Measurements from ENCODE around the gene ZNF175.

Gene ZNF175

DNA sequence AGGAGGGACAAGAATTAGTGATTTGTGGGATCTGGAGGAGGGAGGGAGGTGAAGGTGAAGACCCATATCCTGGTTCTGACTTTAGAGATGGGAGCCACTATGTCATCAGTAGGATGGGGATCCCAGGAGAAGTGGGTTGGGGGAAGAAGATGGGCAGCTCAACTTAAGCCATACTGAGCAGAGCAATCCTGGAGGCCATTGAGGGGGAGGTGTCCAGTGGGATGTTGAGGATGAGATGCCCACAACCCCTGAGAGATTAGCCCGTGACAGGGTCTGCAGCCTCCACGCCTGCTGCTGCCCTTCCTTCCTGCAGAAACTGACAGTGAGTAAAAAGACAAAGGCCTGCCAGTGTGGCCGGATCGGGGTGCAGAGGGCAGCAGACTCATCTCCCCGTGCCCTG, 28.4 kb upstream of the ZNF175 start:
- H3K36me3 ChIP-seq (ENCODE audit: control insufficient read depth, insufficient read depth, low read length): no peaks in the 10 kb centered on the region

DNA sequence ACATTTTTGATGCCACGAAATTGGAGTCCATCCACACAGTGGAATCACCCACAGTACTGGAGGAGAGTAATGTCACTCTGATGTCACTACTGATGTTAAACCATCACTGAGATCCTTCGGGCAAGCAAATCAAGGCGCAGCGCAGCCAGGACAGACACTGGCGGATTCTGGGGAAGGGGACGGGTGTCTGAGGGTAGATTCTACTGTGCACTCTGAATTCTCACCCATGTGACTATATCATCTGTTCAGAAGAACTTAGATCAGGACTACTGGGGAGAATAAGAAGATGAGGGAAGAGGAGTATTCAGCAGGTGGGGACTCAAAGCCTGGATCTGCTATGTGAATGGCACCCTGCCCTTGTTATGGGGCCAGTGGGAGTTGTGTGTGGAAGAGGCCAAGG, 27.0 kb upstream of the ZNF175 start:
- Histone ChIP-seq H3K9ac (ENCODE audit: low read depth, low read length) (no peak overlapping the region), H3K4me3 (ENCODE audit: low read depth, low read length) (no peak overlapping the region), H3K27me3 (ENCODE audit: control insufficient read depth, insufficient read depth, low read length) (peaks cover 10% of the 10 kb centered on the region), H3K36me3 (ENCODE audit: control insufficient read depth, insufficient read depth, low read length) (no peaks in the 10 kb centered on the region), H3K9me3 (ENCODE audit: control insufficient read depth, insufficient read depth, low read length) (no peaks in the 10 kb centered on the region), H3K4me1 (ENCODE audit: control insufficient read depth, insufficient read depth, low read length) (no peaks in the 10 kb centered on the region)

More for the DNA sequence above, 28.4 kb upstream of the ZNF175 start:
- peaks cover 10% of the 10 kb centered on the region for H3K27me3 ChIP-seq (ENCODE audit: control insufficient read depth, insufficient read depth, low read length)
- no peak overlapping the region for H3K9ac ChIP-seq (ENCODE audit: low read depth, low read length)
- no peaks in the 10 kb centered on the region for H3K4me1 ChIP-seq (ENCODE audit: control insufficient read depth, insufficient read depth, low read length)
- H3K9me3 ChIP-seq (ENCODE audit: control insufficient read depth, insufficient read depth, low read length): no peaks in the 10 kb centered on the region
- no peak overlapping the region for H3K4me3 ChIP-seq (ENCODE audit: low read depth, low read length)

DNA sequence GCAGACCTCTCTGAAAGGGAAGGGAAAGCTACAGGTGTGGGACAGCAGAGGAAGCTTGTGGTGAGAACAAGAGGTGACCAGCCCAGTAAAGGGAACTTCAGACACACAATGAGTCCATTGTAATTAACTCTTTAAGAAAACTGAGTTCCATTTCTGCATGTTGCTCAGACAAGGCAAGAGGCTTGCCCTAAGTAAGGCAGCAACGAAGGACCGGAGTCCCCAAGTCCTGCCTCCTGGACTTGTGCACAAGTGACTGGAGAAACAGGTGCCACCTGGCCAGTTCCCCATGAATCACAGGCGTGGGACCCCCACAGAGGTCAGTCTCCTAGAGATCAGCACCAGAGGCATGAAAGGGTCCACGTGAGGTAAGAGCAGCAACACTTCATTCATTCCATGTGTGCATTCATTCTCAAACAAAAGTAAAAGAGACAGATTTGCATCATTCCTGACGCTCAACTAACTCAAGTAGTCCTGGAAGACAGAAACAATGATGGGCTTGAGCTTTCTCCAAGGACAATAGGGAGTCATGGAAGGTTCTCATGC, 24.9 kb upstream of the ZNF175 start:
- no peak overlapping the region for H3K9ac ChIP-seq (ENCODE audit: low read depth, low read length)
- no peaks in the 10 kb centered on the region for H3K9me3 ChIP-seq (ENCODE audit: control insufficient read depth, insufficient read depth, low read length)
- H3K4me1 ChIP-seq (ENCODE audit: control insufficient read depth, insufficient read depth, low read length): no peaks in the 10 kb centered on the region
- H3K4me3 ChIP-seq (ENCODE audit: low read depth, low read length): no peak overlapping the region
- H3K36me3 ChIP-seq (ENCODE audit: control insufficient read depth, insufficient read depth, low read length): no peaks in the 10 kb centered on the region
- H3K27me3 ChIP-seq (ENCODE audit: control insufficient read depth, insufficient read depth, low read length): peaks cover 9% of the 10 kb centered on the region

DNA sequence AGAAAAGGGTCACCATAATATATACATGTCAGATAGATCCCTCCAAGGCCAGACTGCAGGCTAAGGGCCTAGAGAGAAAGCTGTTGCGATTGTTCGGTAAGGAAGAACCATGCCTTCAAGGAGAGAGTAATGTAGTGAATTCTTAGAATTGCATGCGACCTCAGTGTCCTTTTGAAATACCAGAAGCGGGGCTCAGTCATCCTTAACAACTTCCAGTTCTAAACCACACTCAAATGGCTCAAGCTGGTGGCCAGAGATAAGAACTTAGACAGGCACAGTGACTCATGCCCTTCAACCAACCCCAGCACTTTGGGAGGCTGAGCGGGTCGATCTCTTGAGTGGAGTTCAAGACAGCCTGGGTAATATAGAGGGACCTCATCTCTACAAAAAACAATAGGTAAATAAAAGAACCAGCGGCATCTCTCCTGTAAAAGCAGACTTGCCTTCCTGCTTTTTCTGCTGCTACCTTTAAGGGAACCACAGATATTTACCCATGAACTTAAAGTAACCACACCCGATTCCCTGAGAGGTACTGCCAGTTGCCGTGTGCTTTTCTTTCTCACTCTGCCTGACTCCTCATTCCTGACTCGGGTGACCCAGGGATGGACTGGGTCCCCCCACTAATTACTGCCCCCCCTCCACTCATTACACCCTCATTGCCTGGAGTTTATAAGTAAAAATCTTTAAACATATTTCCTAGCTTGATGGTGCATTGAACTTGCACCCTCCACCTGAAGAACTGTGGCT, 24.3 kb upstream of the ZNF175 start:
- Histone ChIP-seq H3K36me3 (ENCODE audit: control insufficient read depth, insufficient read depth, low read length) (no peaks in the 10 kb centered on the region), H3K27me3 (ENCODE audit: control insufficient read depth, insufficient read depth, low read length) (peaks cover 8% of the 10 kb centered on the region), H3K9ac (ENCODE audit: low read depth, low read length) (no peak overlapping the region), H3K9me3 (ENCODE audit: control insufficient read depth, insufficient read depth, low read length) (no peaks in the 10 kb centered on the region), H3K4me3 (ENCODE audit: low read depth, low read length) (no peak overlapping the region), H3K4me1 (ENCODE audit: control insufficient read depth, insufficient read depth, low read length) (no peaks in the 10 kb centered on the region)

DNA sequence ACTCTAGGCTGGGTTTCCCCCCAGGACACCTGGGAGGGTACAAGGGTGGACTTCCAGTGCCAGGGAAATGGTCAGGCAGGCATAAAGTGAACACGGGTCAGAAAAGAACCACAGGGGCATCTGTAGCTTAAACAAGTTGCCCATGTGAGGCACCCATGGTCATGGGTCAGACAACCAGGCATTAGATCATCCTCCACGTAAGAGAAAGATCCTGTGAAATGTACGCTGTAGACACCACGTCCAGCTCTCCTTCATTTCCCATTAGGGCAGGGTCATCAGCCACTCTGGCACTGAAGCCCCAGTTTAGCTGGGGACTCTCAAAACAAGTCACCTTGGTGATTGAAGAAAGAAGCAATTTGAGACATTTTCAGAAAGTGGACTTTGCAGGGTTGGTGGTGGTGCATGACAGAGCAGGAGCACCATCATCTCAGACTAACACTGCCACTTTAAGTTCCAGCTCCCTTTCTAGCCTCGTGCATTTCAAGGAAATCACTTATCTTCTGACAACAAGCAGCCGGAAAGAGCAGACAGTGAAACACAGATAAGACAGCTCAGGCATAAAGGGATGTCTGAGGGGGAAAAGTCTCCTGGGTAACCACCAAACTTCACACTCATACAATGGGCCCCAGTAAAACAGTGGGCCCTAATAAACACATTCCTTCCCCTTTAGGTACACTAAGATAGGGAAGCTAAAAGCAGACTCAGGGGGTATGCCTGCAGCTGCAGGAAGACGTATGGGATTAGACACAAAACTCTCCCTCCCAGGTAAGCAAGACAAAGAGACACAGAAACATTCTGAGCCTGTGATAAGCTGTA, 23.5 kb upstream of the ZNF175 start:
- no peaks in the 10 kb centered on the region for H3K36me3 ChIP-seq (ENCODE audit: control insufficient read depth, insufficient read depth, low read length)
- no peaks in the 10 kb centered on the region for H3K9me3 ChIP-seq (ENCODE audit: control insufficient read depth, insufficient read depth, low read length)
- no peak overlapping the region for H3K4me3 ChIP-seq (ENCODE audit: low read depth, low read length)
- no peak overlapping the region for H3K9ac ChIP-seq (ENCODE audit: low read depth, low read length)
- H3K27me3 ChIP-seq (ENCODE audit: control insufficient read depth, insufficient read depth, low read length): peaks cover 13% of the 10 kb centered on the region
- peaks cover 2% of the 10 kb centered on the region for H3K4me1 ChIP-seq (ENCODE audit: control insufficient read depth, insufficient read depth, low read length)

DNA sequence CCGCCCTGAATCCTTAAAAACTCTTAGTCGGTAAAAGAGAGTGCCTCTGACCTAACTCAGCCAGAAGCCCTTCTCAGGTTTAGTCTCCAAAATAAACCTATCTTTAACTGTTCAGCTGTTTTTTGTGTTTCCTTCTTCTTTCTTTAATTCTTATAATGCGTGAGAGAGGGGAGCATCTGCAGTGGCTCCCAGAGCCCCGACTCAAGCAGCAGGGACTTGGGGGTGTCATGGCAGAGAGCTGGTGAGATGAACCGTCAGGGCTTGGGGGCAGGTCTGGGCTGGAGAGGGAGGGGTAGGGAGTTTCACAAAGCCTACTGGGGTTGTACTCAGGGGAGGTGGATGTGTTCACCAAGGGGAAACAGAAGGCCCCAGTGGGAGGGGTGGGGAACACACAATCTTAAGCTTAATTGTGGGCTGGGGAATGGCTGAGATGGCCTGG, 22.9 kb upstream of the ZNF175 start:
- H3K4me3 ChIP-seq (ENCODE audit: low read depth, low read length): no peak overlapping the region
- H3K4me1 ChIP-seq (ENCODE audit: control insufficient read depth, insufficient read depth, low read length): peaks cover 2% of the 10 kb centered on the region
- H3K36me3 ChIP-seq (ENCODE audit: control insufficient read depth, insufficient read depth, low read length): no peaks in the 10 kb centered on the region
- H3K27me3 ChIP-seq (ENCODE audit: control insufficient read depth, insufficient read depth, low read length): peaks cover 13% of the 10 kb centered on the region
- no peaks in the 10 kb centered on the region for H3K9me3 ChIP-seq (ENCODE audit: control insufficient read depth, insufficient read depth, low read length)
- H3K9ac ChIP-seq (ENCODE audit: low read depth, low read length): no peak overlapping the region

DNA sequence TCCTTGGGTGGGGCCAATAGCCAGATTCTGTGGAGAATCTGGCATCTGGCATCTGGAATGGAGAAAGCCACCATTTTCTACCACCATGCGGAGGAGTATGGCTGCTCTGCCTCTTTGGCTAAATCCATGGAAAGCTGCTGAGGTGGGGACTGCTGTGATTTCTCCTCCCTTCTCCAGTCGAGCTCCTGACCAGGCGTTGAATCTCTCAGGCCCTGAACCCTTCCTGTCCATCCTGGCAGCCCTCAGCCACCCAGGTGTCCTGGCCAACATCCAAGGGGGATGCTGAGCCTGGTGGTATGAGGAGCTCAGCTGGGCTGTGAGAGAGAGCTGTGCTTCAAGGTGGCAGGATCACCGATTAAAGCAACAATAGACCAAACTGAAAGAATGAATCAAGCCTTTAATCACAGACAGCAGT, 22.2 kb upstream of the ZNF175 start:
- Histone ChIP-seq H3K36me3 (ENCODE audit: control insufficient read depth, insufficient read depth, low read length) (no peaks in the 10 kb centered on the region), H3K9ac (ENCODE audit: low read depth, low read length) (no peak overlapping the region), H3K9me3 (ENCODE audit: control insufficient read depth, insufficient read depth, low read length) (no peaks in the 10 kb centered on the region), H3K4me3 (ENCODE audit: low read depth, low read length) (no peak overlapping the region), H3K4me1 (ENCODE audit: control insufficient read depth, insufficient read depth, low read length) (peaks cover 2% of the 10 kb centered on the region), H3K27me3 (ENCODE audit: control insufficient read depth, insufficient read depth, low read length) (peaks cover 13% of the 10 kb centered on the region)

DNA sequence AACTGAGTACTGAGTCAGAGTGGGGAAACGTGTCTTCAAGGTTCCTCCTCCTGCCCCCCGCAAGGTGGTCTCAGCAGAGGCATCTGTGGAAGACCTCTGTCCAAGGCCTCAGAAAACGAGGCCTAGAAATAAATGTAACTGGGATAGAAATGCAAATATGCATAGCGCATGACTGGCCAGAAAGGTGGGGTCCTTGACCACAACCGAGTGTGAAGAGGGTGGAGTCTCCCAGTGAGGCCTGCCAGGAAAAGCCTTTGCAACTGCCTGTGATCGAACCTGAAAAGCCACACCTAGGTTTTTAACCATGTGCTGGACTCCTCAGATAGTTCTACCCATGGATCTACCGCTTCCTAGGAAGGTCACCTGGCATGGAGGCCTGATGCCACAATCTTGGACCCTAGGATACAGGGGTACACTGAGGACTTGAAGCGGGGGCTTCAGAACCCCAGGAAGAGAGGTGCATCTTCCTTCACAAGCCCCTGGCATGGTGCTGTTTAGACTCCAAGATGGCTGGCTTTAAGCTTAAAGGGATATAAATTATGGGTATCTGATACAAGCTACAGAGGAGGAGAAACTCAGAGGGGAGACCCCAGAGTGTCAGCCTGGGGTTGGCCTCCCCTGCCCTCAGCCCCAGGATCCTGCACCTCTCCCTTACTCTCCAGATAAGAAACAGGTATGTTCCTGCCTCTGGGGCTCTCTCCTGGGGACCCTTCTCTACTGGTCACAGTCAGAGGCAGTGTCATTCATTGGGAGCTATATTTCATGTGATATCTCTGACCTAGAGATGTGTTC, 21.4 kb upstream of the ZNF175 start:
- Histone ChIP-seq H3K4me3 (ENCODE audit: low read depth, low read length) (no peak overlapping the region), H3K4me1 (ENCODE audit: control insufficient read depth, insufficient read depth, low read length) (peaks cover 2% of the 10 kb centered on the region), H3K9ac (ENCODE audit: low read depth, low read length) (no peak overlapping the region), H3K27me3 (ENCODE audit: control insufficient read depth, insufficient read depth, low read length) (peaks cover 13% of the 10 kb centered on the region), H3K9me3 (ENCODE audit: control insufficient read depth, insufficient read depth, low read length) (no peaks in the 10 kb centered on the region), H3K36me3 (ENCODE audit: control insufficient read depth, insufficient read depth, low read length) (no peaks in the 10 kb centered on the region)

DNA sequence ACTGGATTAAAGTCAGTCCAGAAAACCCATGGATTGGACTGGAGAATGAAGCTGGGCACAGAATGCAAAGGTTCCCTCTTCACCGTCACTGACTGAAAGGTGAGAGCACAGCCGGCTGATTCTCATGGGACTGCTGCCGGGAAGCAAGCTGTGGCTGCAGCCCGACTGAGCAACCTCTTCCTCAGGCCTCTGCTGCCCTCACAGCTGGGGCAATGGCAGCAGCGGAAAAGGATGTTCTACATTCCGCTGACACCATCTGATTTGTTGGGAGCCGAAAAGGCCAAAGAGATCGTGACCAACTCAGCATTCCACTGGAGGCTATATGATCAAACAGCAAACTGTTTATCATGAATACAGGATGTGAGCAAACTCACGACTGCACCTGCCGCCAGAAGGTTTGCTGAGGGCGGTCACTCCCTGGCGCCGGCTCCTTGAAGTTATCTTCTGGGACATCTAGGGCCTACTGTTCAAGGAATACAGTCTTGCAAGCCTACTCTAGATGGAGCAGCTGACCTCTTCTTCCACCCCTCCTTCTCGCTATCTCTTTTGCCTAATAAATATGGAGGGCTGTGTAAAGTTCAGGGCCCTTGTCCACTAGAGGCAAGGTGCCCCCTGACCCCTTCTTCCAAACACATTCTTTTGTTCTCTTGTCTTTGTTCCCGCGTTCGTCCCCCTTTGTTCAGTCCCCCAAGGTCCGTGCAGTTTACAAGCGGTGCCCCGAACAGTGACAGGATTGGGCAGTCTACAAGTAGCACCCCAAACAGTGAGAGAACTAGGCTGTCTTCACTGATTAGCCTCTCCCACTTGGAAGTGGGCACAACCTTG, 20.0 kb upstream of the ZNF175 start:
- Histone ChIP-seq H3K9ac (ENCODE audit: low read depth, low read length) (no peak overlapping the region), H3K9me3 (ENCODE audit: control insufficient read depth, insufficient read depth, low read length) (no peaks in the 10 kb centered on the region), H3K27me3 (ENCODE audit: control insufficient read depth, insufficient read depth, low read length) (peaks cover 13% of the 10 kb centered on the region), H3K36me3 (ENCODE audit: control insufficient read depth, insufficient read depth, low read length) (no peaks in the 10 kb centered on the region), H3K4me3 (ENCODE audit: low read depth, low read length) (no peak overlapping the region), H3K4me1 (ENCODE audit: control insufficient read depth, insufficient read depth, low read length) (peaks cover 2% of the 10 kb centered on the region)

DNA sequence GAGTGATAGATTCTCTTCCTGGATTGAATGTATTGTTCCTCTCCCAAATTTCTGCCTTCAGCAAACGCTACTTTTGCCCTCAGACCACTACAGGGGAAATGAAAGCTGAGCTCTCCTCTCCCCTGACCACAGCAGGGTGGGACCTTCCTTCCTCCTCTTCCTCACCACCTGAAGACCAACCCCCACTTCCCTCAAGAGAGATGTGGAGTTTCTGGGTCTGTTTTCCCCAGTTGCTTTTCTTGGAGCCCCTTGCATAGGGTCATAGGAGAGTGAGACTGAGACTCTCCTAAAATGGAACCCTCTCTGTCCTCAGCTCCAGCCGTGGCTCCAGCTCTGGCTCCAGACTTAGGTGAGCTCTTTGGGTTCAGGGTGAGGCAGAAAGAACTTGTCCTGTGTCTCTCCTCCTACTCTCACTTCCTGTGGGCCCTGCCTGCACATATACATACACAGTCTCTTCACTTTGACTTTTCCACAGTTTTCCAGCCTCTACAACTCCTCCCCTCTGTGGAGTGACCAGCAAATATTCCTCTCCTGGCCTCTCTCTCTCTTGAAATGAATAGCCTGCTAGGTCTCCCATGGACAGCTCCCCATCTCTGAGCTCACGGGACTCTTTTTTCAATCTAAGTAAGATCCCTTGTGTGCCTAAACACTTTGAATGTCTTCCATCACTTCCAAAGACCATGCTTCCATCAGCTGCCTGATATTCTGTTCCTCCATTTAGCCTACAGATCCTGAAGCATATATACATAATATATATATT, 19.2 kb upstream of the ZNF175 start:
- Histone ChIP-seq H3K4me3 (ENCODE audit: low read depth, low read length) (no peak overlapping the region), H3K36me3 (ENCODE audit: control insufficient read depth, insufficient read depth, low read length) (no peaks in the 10 kb centered on the region), H3K9me3 (ENCODE audit: control insufficient read depth, insufficient read depth, low read length) (no peaks in the 10 kb centered on the region), H3K4me1 (ENCODE audit: control insufficient read depth, insufficient read depth, low read length) (peaks cover 2% of the 10 kb centered on the region), H3K9ac (ENCODE audit: low read depth, low read length) (no peak overlapping the region), H3K27me3 (ENCODE audit: control insufficient read depth, insufficient read depth, low read length) (peaks cover 9% of the 10 kb centered on the region)

All from iPS-15b (cell line).